GM21367 (cell line): Measurements from ENCODE around the gene TICRR.

Experiments
- ATAC-seq: cut with Tn5 transposase; IDR thresholded peaks from one replicate; pipeline ENCODE4 v1.9.1; 2021; ENCODE audit not compliant: unreplicated experiment

The TICRR gene

DNA sequence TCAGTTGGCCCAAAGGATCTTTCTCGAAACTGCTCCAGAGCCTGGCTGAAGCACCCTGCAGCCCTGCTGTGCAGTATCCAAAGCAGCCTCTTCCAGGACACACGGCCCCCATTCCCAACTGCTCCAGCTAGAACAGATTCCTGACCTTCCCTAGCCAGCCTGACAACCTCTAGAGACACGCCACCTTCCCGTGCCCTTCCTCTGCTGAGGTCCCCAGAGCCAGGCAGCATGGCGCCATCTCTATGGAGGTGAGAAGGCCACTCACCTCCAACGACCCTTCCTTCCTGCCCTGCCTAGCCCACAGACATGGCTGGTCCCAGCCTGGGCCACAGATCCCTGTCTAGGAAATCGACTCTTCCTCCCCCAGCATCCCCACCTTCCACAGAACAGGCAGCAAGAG lies 76.9 kb downstream of the TICRR start:
- no peak for ATAC-seq

DNA sequence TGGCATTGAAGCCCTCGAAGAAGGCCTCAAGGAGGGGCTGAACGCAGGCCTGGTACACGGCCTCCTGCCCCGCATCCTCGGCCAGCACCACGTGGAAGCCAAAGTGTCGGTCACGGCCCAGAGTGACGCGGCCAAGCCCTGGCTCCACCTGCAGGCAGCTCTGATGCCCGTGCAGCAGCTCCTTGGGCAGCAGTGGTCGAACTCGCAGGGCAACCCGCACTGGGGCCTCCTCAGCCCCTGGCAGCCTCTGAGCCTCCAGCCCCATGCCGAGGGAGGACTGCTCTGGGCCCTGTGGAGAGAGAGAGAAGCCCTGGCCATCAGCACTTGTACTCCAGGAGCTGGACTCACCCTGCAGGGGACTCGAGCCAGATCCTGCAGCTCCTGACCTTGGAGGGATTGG lies 77.4 kb downstream of the TICRR start:
- no peak for ATAC-seq

DNA sequence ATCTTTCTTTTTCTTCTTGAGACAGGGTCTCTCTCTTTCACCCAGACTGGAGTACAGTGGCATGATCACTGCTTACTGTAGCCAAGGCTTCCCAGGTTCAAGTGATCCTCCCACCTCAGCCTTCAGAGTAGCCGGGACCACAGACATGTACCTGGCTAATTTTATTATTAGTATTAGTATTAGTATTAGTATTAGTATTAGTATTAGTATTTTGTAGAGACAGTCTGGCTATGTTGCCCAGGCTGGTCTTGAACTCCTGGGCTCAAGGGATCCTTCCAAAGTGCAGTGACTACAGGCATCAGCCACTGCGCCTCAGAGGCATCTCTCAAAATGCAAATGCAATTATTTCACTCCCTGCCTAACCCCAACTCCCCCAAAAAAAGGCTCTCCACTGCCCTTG lies 78.3 kb downstream of the TICRR start:
- ATAC-seq: no peak

DNA sequence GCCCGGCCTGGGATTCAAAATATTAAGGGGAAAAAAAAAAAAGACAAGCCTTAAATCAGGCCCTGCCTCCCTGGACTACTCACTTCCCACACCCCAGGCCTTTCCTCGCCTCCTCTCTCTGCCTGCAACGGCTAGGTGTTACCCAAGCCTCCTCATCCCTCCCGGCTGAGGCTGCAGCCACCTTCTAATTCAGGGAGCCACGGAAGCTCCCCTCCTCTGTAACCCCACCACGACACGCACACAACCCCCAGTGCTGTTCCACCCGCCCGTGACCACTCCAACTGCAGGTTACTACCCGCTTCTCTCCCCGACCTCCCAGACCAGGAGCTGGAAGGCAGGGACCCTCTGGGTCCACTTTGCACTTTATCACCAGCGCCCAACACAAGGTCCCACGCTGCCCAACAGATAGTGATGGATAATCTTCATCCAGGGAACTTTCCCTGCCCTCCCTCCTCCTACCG lies 79.1 kb downstream of the TICRR start:
- ATAC-seq: no peak

DNA sequence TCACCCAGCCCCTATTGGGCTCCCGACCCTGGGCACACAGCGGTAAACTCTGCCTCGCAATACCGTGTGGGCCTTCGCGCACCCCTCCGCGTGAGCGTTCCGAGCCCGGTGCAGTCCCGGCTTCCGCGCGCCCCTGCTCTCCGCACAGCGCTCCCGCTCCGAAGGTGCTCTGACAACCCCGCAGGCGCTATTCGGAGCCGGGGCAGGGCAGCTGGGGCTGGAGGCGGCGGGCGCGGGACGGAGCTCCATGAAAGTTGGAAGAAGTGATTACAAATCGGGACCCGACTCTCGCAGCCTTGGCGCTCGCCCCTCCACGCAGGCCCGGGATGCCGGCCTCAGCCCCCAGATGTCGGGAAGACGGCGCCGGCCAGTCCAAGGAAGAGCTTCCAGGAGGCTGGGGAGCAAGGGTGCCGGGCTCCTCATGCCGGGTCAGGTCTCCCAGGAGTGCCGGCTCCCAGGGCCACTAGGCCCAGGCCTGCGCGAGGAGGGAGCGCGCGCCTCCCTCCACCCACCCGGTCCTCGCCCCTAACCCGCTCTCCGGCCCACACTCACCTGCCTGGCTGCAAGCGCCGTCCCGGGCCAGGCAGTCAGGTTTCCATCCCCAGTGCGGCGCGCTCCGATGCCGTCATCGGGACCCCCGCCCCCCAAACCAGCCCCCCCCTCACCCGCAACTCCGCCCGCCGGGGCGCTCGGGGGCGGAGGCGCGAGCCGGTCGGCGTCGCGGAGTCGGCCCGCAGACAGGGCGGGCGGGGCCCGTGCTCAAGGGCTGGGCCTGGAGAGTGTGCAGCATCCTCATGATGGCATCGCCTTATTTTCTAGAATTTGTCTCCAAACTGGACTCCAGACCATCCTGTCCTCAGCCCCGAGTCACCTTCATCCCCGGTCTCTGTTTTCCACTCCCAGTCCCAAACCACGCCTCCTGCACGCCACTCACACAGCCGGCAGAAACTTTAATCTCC lies 79.9 kb downstream of the TICRR start, which contains the start of gene KIF7:
Gene KIF7, minus strand, starts transcription at position 621 of the 959 bp plus-strand sequence. CDS start 2,537 bp downstream, outside the sequence.
- ATAC-seq: no peak

DNA sequence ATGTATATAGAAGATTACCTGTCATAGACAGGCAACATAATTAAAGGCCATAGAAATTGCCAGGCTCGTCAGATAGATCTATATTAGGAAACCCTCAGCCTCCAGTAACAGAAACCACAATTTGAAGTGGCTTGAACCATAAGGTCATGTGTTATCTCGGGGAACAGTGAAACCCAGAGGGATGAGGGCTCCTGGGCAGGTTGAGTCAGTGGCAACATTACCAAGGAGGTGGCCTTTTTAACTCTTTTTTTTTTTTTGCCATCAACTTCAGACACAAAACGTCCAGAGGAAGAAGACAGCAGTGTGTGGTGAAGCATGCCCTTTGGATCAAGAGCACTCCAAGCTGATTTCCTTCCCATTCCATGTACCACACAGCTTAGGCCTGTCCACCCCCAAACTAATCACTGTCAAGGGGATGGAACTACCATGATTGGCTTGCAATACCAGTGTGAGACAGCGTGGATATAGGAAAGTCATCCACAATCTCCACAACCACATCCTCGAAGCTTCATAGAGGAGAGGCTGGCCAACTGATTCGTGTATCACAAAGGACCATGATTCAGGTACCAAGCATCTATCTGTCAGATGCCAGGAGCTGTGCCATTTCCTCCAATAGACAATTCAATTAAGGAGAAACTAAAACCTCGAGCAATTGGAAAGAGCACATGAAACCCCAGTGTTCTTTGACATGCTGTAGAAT lies 81.0 kb downstream of the TICRR start:
- ATAC-seq: no peak

DNA sequence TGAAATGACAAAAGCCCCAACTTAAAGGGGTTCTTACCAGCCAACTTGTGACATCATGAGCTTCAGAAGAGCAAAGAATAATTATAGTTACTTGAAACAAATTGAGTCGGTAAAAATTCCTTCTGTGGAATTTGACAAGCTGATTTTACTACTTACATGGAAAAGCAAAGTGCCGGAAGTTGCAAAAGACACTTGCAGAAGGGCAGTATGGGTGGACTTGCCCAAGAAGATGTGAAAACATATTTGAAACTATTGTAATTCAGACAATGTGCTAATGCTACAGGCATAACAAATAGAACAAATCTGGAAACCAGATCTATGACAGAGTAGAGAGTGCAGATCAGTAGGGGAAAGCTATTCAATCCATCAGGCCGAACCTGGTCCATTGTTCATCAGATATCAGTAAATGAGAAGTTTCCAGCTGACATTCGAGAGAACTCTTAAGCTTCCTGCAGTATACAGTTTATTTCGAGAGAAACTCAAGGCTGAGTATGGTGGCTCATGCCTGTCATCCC lies 82.5 kb downstream of the TICRR start:
- ATAC-seq: no peak

DNA sequence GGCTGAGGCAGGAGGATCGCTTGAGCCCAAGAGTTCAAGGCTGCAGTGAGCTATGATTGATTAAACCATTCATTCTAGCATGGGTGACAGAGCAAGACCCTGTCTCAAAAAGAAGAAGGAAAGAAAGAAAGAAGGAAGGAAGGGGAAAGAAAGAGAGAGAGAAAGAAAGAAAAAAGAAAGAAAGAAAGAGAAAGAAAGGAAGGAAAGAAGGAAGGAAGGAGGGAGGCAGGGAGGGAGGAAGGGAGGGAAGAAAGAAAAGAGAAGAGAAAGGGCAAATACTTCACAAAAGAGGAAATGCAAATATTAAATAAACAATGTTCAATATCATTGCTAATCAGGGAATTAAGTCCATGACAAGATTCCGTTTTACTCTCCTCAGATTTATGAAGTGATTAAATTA lies 84.0 kb downstream of the TICRR start:
- no peak for ATAC-seq

DNA sequence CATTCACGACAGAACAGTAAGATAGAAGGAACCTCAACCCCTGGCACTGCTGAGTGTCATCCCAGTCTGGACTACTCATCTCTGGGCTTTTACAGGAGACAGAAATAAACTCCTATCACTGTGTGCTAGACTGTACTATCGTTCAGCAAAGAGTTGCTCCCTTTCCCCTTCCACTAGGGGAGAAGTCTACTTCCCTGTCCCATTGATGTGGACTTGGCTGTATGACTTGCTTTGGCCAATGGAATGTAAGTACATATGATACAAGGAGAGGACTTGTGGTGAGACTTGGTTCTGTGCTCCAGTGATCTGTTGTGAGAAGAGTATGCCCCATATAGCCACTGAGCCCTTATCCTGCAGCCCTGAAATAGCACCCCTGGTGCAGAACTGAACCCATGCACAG lies 85.3 kb downstream of the TICRR start:
- no peak for ATAC-seq

DNA sequence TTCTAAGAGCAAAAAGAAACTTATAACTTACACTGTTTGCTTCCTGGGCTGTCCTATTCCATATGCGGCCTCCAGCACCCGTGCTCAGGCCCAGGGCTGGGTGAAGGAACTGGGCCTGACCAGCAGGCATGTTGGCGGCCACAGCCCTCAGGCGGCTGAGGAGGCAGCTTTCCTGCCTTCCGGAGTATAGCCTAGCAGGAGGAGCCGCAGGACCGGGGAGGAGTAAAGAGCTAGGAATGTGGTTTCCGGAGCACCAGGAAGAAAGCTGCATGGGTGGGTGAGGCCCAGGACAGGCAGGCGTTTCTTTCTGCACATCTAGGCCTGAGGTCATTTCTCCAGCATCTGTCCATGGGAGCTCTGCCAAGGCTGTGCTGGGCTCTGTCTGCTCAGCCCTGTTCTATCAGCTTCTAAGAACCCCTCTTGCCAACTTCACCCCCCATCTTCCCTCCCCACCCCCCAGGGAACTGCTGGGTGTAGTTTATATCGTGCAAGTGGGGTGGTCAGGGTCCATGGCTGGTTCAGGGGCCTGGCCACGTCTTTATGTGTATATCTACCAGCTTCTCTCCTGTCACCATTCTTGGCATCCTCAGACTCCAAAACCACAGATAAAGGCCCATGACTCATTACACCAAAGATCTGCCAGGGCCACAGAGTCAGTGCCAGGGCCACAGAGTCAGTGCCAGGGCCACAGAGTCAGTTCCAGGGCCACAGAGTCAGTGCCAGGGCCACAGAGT lies 87.8 kb downstream of the TICRR start:
- ATAC-seq: no peak

DNA sequence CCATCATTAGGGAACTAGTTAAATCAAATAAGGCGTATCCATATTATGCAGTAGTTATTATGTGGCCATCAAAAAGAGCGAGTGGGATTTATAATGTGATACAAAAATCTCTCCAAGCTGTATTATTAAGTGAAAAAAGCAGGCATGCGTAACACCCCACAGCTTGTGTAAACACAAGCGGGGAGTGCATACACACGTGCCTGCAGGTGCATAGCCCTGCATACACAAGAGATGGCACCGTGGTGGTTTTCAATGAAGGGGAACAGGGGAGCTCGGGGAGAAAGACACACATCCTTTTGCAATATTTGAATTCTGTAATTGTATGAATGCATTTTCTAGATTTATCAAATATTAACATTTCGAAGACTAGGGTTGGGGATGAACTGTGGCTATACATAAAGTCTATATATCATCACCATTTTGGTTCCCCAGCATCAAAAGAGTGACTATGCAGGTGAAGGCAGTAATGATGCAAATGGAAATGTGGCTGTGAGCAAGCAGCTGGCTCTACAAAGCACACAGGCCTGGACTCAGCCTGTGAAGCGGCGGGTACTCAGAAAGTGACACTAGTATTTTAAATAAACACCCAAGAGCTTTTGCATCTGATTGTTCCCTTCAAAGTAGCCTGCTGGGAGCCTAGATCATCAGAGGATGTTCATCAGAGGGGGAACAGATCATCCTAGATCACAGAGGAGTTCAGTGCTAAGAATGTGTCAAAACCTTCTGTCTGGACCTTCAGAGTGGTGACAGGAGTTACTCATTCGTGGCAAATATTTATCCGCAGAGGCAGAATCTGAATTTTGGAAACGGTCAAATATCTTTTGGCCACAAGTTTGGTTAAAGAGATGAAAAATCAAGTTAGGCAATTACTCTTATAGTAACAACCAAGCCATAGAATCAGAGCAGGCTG lies 89.4 kb downstream of the TICRR start:
- no peak for ATAC-seq

DNA sequence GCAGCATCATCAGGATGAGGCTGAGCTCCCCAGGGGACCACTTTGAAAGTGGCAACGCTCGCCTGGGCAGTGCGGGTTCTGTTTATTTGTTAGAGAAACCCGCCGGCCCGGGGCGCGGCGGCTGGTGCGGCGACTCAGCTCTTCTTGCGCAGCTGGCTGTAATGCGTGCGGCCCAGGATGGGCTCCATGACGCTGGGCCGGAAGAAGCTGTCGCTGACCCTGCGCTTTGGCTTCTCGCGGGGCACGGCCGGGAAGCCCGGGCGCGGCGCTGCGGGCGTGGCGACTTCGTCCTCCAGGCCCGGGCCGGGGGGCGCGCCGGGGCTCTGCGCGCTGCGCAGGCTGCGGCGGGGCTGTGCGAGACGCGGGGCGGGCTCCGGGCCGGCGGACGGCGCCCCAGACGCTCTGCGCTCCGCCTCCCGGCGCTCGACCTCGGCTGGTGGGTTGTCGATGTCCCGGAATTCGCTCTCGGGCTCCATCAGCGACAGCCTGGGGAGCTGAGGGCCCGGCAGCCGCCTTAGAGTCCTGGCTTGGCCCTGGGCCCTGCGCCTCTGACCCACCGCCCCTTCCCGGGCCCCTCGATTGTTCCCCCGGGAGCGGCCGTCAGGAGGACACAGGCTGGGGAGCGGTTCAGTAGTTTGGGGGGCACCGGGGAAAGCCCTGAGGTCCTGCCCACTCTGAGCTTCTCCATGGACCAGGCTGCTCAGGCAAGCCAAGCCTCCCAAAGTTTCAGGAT lies 90.3 kb downstream of the TICRR start:
- no peak for ATAC-seq

DNA sequence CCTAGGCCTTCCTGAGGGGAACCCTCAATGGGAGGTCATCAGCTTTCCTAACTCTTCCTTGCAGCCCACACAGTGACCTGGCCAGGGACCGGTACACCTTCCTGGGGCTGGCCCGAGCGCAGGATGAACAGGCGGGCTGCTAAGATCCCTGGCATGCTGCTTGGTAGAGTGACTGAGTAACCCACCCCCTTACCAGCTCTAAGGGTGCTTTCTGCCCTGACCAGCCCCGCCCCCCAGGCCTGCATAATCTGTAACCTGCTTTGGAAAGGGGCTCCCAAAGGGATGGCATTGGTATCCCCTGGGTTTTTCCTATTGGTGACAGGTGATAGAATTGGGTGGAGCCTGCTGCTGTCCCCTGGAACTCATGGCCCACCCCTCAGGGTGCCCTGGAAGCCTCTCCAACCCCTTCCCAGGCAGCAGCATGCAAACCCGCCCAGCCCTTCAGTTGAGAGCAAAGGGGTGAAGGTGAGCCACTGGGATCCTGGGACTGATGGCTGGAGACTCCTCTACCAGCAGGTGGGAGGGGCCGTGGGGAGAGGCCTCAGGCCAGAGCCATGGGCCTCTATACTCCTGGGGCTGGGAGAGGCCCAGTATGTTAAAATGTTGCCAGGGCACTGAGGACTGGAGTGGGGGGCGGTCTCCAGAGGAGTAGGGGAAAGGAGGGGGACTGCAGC lies 91.1 kb downstream of the TICRR start:
- no peak for ATAC-seq

DNA sequence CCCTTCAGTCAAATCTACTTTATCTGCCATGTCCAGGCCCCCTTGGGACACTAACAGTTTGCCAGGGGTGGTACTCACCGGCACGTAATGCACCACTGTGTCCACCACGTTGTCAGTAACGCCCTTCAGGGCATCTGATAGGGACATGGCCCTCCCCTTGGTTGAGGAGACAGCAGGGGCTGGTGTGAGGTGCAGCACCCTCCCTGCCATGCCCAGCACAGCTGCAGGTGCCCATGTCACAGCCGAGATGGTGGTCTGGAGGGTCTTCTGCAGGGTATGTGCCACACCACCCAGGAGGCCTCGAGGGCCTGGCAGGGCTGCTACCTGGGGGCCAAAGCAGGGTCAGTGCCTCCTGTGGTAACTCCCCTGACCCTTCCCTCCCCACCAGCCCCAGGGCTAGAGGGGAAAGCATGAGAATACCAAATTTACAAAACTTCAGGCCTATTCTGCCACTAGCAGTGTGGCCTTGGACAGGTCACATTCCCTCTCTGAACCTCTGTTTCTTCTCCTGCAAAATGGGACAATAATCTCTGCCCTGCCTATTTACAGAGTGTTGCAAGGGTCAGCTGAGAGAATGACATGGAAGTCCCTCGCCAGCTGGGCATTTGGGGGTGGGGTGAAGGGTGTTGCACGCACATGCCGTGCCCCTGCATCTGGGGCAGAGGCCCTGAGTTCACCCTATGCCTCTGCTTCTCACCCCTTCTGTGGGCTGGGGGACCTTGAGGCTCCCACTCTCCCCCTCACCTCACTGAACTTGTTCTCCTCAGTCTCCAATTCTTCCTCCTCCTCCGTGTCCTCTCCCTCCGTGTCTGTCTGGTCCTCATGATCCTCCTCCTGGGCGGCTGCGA lies 91.8 kb downstream of the TICRR start:
- no peak for ATAC-seq

DNA sequence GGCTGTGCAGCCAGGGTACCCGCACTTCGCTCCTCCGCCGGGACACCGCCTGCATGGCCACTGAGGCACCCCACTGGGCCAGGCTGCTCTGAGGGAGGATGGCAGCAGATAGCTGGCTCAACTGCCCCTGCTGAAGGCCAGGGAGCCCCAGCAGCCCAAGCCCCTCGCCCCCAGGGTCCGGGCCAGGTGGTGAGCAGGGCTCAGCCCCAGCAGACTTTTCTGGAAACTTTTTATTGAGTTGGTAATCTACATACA lies 92.4 kb downstream of the TICRR start:
- ATAC-seq: no peak

DNA sequence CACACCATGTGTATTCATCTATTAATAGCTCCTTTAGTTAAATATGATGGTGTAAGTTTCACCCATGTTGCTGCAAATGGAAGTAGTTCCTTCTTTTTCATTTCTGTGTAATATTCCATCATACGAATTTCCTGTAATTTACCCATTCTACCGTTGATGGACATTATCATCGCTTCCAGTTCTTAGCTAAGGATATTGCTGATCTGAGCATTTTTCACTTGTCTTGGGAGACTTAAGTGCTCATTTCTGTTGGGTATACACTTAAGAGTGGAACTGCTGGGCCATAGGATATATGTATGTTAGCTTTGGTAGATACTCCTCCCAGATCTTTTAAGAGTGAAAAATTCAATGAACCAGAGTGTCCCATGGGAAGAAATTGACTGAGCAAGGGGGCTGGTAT lies 92.9 kb downstream of the TICRR start:
- ATAC-seq: no peak

DNA sequence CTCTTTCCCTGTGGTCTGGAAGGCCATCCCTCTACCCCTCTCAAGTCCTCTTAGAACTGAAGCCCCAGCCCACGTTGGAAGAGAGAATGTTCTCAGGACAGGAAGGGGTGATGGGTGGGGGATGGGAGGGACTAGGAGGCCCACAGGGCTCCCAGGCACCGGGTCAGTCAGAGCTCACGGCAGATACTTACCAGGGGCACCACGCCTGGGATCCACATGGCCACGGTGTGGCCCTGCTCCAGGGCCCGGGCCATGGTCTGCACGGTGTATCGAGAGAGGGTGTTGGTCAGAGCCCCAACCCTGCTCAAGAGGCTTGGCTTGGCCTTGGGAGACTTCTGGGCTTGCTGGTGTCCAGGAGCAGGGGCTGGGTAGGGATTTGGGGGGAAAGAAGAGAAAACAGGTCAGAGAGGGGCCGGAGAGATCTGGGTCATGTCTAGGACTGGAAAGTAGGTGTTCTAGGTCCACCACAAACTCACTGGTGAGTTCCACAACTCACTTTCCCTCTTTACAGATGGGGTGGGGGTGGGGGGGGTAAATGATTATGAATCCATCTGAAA lies 94.1 kb downstream of the TICRR start:
- ATAC-seq: no peak

DNA sequence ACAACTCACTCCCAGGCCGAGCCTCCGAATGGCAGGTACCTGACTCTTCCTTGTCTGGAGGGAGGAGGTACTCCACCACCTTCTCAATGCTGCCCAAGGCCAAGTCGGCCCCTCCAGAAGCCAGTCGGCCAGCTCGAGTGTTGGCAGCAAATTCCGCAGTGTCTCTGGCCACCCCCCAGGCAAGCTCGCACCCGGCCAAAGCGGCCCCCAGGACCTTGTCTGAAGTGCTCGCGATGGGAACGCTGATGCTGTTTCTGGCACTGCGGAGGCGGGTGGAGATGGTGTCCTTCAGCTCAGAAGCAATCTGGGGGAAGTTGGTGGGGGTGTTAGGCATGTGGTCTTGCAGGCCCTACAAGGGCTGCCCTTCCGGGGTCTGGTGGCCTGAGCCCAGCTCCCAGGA lies 94.7 kb downstream of the TICRR start:
- ATAC-seq: no peak
